DLD1 (cell line): ENCODE data around the gene TBC1D8.

Source experiments
- in situ Hi-C: cut with HindIII; loops from 2 replicates; pipeline ENCODE4 v1.10.0; 2017; ENCODE audit warnings: low sequenced_read_pairs

TBC1D8 gene

DNA sequence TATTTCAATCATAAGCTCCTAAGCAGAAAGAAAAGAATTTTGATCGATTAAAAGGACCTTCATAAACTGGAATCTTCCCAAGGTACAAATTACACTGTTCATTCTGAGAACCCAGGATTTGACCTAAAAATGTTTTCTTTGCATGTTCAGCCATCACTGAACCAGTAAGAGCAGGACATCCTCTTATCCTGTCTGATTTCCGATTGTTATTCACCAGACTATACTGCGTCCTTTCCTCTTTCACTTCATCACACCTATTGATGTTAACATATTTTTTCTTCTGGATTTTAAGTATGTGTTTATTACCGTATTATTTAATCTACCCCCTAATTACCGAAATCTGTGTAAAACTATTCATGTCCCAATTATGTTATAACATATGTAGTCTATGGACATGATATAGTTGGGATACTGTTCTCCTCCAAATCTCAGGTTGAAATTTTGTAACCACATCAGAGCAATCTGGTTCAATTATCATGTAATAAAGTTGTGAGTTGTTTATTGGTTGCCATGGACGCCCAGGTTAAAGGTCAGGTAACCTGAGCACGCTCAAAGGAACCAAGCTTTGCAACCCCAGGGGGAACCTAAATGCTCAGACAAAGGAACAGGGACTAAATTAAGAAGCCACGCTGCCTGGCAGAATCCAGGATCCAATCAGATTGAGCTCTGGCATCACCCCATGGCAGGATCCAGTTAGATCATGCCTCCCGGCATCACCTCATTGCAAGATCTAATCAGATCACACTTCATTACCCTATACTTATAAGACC is 11.6 kb upstream of the TBC1D8 start:
- in situ Hi-C loops: no loop called here

DNA sequence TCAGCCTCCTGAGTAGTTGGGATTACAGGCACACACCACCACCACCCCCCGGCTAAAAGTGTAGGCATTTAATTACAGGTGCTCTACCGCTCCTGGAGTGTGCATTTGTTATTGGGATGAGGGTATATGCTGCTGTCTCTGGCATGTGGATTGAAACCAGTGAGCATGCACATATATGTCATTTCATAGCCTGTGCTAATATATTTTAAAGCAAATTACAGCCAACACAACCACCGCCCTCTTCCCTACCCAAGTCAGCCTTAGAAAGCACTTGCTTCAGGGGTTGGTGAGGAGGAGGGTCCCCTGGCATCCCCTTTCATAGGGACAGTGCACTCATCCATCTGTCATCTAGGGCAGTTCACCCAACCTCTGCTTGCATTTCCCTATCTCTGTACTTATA is 10.5 kb upstream of the TBC1D8 start:
- in situ Hi-C loops: no loop called here

DNA sequence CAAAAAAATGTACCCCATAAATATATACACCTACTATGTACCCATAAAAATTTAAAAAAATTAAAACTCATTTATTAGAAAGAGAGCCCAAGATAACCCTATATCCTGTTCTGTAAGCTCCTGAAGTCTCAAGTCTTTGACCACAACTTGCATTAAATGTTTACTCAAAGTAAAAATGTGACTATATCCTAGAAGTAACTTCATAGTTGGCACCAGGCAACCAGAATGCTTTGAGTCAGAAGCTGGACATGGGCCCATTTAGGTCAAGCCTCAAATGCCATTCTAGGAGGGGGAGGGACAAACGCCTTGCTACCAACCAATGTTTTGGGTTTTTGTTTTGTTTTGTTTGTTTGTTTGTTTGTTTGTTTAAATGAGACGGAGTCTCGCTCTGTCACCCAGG is 9.3 kb upstream of the TBC1D8 start:
- in situ Hi-C loops: no loop called here

DNA sequence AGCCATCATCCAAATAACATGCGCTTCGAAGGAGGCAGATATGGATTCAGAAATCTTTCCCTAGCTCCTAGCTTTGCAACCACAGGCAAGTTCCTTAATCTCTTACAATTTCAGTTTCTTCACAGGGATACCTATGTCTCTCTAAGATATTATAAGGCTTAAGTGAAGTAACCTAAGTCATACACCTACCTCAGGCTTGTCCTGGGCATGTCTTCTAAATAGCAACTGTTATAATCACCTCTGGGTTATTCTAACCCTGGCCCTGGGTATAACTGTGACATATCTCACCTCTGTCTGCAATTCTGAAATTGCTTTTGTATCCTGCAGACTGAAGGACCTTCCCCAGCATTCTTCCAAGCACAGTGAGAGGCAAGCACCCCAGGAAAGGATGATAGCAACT is 8.3 kb upstream of the TBC1D8 start:
- in situ Hi-C loops: no loop called here

DNA sequence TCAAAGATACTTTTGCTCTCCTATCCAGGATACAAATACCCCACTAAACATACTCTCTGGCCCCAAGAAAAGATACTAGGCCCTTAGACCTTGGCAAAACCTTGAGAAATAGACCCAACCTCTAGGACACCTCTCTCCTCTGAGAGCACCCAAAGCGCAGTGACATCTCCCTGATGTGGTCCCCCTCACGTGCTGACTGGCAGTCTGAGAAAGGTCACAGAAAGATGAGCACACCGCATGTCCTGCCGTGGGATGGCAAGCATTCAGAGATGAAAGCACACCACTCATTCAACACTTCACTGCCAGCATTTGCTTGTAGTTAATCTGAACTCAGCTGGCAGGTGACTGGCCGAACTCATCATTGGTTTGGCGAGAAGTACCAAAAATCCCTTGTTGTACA is 6.1 kb upstream of the TBC1D8 start:
- in situ Hi-C loops: no loop called here

DNA sequence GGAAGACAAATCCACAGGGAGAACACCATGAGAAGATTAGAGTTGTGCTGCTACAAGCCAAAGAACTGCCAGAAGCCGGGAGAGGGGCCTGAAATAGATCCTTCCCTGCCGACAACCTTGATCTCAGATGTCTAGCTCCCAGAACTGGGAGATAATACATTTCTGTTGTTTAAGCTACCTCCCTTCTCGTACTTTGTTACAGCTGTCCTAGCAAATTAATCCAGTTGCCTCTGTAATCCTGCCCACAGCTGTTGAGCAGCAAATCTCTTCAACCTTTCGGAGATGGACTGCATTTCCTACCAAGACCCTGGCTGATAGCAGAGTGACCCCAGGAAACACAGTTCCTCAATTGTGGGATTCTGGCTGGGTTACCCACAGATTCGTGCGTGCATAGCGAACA is 2.6 kb upstream of the TBC1D8 start:
- in situ Hi-C loops: no loop called here

DNA sequence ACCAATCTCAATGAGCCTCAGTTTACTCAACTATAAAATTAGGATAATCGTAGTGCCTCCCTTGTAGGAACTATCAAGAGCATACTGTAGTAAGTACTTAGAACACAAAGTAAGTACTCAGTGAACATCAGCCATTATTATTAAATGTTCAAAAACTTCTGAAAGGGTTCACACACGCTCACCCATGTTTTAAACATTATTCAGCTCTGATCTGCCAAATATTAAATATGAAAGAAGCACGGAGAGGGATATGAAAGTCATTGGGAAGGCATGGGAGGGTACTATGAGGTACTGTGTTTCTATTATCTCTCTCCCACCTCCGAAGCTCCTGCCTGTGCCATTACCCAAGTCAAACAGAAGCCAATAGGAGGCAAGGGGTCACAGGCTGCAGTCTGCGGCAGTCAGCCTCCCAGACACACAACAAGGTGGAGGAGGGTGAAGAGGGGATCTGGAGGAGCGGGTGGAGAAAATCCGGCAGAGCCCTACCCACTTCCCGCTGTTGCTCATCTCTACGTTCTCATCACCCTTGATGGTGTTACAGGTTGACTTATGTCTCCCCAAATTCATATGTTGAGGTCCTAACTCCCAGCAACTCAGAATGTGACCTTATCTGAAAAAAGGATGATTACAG is 2.0 kb upstream of the TBC1D8 start:
- in situ Hi-C loops: no loop called here

DNA sequence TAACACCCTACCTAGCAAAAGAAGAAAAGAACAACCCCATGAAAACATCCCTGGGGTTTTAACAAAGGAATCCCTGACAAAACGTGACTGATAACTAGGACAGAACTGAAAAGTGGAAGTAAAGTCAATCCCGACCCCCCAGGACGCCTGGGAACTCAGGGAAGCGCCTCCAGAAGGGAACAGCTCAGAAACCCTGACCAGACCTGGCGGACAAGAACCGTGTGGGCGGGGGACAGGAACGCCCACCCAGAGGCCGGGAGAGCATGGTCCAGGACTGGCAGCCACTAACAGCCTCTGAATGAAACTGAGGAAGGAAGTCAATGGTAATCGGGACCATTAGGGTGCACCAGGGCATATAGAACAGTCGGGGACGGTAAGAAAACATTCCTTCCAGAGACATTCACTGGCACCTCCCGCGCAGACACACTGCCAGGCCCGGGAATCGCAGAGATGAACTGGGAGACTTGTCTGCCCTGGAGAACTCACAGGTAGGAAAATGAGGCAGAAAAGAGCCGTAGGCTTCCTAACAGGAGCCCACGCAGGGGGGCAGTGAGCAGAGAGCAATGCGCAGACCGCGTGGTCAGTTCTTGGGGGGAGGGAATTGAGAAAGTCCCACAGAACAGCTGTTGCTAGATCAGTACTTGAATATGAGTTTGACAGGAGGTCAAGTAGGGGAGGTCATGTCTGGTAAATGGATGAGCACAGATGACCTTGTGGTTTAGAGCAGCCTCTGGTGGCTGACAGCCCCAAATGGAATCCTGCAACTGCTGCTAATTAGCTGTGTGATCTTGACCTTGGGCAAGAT is 1.3 kb upstream of the TBC1D8 start:
- in situ Hi-C loops: no loop called here

DNA sequence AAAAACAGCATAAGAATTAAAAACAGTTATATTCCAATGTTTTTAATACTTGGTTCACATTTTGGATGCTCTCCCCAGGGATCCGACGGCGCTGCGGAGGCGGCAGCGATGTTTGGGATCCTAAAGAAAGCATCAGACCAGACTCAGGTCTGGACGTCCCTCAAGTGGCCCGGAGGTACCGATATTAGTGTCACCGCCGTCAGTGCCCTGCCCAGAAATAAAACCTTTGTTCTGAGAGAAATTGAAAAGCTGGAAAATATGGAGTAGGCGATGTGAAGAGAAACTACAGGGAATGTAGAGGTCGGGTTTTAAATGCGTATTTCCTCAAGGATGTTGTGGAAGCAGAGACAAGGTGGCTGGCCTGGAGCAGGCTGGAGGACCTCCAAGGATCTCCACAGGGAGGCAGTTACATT is 683 bp upstream of the TBC1D8 start:
- in situ Hi-C loops: no loop called here

DNA sequence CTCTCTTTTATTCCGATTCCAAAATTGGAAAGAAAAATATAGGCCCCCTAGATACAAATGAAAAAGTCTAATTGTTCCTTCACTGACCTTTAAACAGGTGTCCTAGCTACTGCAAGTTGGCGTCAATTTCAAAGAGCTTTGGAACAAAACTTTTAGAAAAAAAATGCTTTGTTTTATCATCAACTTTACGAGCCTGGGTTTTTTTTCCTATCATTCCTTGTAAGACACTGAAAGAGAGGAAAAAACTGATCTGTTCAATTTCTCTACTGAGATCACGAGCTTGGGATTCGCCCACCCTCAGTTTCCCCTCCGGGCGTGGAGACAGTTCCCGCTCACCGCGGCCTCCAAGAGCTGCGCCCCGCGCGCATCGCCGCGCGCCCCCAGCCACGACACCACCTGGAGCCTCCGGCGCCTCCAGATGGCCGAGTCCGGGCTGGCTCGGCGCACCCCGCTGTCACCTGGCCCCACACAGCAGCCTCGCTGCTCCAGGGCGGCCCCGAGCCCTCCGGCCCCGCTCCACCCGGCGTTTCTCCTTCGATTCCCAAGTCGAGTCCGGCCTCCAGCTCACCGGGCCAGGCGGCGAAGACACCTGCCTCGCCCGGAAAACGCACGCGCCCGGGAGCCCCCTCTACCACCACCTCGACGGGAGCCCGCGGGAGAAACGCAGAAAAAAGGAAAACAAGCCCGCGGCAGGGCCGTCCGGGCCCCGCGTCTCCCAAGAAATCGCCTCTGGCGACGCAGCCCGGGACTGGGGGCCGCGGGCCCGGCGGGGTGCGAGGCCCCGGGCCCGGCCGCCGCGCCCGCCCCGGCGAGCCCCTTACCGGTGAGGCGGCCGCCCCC is 656 bp downstream of the TBC1D8 start:
- in situ Hi-C loops: no loop called here

DNA sequence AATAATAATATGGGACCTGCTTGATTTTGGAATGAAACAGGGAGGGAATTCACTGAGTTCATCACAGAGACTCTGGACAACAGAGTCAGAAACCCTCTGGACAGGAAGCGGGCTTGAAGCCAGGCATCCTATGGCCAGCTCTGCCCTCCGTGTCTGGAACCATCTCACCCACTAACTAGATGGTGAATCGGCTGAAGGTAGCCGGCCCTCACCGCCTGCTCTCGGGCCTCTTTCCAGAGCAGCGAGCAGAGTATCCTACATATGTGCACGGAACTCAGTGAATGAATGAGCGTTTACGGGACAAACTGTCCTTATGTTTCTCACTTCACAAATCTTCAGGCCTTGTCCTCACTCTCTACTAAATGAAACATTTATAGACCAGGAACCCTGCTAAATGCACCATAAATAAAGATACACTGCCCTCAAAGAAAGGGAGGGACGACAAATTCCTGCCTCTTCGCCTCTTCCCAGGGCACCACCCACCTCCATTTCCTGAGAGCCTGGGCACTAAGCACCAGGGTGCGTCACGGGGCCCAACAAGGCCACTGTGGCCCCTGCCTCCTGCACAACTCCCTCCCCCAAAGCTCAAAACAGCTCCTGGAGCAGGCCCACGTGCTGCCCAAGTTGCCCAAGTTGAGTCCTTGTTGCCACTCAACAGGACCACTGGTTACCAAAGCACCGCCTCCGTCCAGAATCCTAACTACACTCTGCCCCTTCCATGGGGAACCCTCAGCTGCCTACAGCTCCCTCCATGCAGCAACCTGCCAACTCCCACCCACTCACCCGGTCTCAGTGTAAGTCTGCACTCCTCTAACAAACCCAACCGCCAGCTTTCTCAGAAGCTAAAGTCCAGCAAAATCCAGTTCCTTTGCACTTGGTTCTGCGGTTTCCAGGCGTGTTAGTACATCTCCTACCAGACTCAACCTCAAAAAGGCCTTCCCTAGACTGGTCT is 1.7 kb downstream of the TBC1D8 start:
- in situ Hi-C loops: no loop called here

DNA sequence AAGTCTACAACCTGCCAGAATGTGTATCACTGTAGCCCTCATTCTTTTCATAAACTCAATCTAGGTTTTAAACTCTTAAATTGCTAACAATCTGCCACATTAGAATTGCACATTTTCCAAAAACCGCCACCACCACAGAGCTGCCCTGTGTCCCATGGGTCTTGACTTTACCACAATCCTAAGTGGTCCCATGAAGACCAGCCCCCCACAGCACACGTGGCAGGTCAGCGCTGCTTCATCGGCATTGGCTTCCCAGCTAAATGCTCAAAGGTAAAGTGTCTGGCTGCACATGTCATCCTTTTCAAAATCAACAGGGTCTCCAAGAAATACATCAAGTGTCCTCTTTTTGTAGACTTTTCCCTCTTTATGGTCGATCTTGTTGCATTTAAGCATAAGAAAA is 2.4 kb downstream of the TBC1D8 start:
- in situ Hi-C loops: no loop called here

DNA sequence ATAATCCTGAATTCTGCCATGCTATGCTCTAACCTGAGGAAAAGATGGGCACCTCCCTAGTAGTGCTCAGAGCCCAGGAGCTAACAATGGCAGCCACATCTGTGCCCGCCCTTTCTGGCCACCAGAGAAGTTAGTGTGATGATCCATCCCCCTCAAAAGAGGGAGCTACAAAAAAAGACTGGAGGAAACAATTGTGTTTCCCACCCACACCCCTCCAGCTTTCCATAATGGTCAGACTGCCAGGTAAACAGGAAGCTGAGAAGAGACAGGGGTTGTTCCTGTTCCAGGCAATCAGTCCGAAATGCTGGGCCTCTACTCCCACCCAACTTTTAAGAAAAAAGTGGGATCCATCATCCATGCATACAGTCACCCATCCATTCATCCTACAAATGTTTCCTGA is 3.2 kb downstream of the TBC1D8 start:
- in situ Hi-C loops: no loop called here

DNA sequence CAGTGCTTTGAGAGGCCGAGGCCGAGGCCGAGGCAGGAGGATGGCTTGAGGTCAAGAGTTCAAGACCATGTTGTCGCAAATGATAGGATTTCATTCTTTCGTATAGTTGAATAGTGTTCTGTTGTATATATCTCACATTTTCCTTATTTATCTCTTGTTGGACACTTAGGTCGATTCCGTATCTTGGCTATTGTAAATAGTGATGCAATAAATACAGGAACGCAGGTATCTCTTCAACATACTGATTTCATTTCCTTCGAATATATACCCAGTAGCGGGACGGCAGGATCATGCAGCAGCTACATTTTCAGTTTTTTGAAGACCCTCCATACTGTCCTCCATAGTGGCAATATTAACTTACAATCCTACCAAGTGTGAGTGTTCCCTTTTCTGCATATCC is 4.1 kb downstream of the TBC1D8 start:
- in situ Hi-C loops: no loop called here

DNA sequence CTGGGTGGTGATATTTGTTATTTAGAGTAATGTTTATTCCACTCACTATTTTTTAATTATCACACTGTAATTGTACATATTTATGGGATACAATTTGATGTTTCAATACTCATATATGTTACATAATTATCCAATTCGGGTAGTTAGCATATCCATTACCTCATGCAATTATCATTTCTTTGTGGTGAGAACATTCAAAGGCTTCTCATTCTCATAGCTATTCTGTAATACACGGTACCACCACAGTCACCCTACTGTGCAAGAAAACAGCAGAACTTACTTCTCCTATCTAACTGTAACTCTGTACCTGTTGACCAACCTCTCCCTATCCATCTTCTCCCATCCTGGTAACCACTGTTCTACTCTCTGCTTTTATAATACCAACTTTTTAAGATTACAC is 4.6 kb downstream of the TBC1D8 start:
- in situ Hi-C loops: no loop called here

DNA sequence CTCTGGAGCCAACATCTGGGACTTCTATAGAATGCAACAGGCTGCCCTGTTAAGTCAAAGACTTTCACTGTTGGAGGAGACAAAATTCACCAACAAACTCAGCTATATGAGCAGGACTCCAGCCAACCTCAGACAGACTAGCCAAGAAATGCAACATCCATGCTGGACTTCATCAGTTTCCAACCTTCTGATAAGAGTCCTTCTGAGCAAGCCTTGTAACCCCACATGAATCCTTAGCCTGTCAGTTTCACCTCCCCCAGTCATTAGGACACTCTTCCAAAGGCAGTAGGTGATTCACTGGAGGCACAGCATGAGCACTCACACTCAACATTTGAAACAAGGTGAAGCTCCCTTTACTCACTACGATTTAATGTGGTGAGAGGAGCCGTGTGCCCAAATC is 5.8 kb downstream of the TBC1D8 start:
- in situ Hi-C loops: no loop called here

DNA sequence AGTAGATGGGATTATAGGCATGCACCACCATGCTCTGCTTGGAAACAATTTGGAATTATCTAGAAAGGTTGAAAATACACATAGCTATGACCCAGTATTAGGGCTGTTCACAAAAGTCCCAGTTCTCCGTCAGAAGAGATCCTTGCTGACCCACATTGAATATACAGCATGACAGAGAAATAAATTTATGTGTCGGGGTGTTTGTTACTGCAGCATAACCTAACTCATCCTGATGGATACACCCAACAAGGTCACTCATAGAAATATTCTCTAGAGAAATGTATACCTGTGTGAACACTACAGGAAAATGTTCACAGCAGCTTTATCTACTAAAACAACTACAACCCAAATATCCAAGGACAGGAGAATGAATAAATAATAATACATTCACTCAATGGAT is 9.0 kb downstream of the TBC1D8 start:
- in situ Hi-C loops: no loop called here

DNA sequence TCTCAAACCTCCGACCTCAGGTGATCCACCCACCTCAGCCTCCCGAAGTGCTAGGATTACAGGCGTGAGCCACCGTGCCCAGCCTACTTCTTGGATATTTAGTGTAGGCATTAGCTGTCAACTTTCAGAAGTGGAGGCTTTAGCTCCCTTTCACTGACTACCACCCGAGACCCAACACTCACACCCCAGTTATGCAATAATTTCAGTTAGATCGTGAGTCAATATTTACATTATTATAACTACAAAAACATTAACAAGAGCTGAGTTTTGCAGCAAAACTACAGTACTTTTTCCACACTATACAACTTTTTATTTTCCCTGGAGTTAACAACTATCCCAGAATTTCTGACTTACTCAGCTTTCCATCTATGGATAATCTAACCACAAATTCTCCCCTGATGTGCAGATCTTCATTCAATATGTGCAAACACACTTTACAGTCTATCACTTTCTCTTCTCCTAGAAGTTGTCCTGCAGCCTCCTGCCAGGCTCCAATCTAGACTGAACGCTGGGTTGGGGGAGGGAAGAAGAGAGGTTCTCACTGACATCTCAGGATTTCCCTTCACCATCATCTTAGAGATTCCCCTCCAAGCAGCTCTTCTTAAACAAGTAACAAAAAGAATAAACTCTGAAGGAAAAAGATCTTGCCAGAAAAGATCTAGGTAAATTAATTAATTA is 10.1 kb downstream of the TBC1D8 start:
- in situ Hi-C loops: no loop called here

DNA sequence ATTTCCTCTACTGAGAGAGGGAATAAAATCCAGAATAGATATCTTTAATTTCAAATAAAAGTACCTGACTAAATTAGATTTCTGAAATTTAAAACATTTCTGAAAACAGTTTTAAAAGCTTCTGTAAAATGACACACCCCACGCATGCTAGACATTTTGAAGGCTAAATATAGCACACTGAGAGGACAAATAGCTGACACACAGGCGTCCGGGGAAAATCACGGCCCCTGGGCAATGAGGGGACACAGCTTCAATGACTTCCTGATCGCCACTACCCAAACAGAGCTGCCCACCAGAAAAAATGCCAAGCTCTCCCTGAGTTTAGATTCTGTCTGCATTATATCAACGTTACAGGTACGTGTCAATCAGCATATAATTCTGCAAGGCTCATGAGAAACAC is 10.9 kb downstream of the TBC1D8 start:
- in situ Hi-C loops: no loop called here
